Measurements from ENCODE around the gene CD9. TPM values are rescaled to one million over a fixed set of nuclear protein-coding genes. Genes with fewer than 3 reads are reported as not detected.
"Not testable (repeated sequence)": the region's sequence is repeated elsewhere in the genome, so short reads cannot be mapped to it uniquely, and the experiment has no call there.

The CD9 gene
- polyA plus RNA-seq, 4 donors = 46.2 to 296 (median 139) TPM

- FAIRE-seq; H3K4me3 ChIP-seq (ENCODE audit: low read depth in 1 of 3, low read length in 3 of 3); H3K9me3 ChIP-seq (ENCODE audit: control insufficient read depth in 2 of 2, insufficient read depth in 1 of 2, low read depth in 1 of 2, low read length in 1 of 2); H3K27me3 ChIP-seq (ENCODE audit: control insufficient read depth in 3 of 3, insufficient read depth in 3 of 3, low read length in 3 of 3); H3K36me3 ChIP-seq (ENCODE audit: control insufficient read depth in 3 of 3, insufficient read depth in 2 of 3, low read depth in 1 of 3, low read length in 3 of 3); DNase-seq; H3K27ac ChIP-seq (ENCODE audit: low read depth in 1 of 3, low read length in 2 of 3): not testable (repeated sequence)
- WGBS, 3 donors = 81 to 90% (median 83%) methylated on average over 19 of the region's 19 CpGs
- H3K4me1 ChIP-seq (ENCODE audit: control insufficient read depth in 3 of 3, insufficient read depth in 2 of 3, low read depth in 1 of 3, low read length in 2 of 3) = peaks cover 0 to 10% (median 0%) of the 10 kb centered on the region in 3 donors
These were observed 40.1 kb upstream of the CD9 start for GRCh38 chr12:6160049-6160649.

- H3K4me1 ChIP-seq (ENCODE audit: control insufficient read depth in 3 of 3, insufficient read depth in 2 of 3, low read depth in 1 of 3, low read length in 2 of 3) = peaks cover 0 to 10% (median 0%) of the 10 kb centered on the region in 3 donors
- H3K36me3 ChIP-seq (ENCODE audit: control insufficient read depth in 3 of 3, insufficient read depth in 2 of 3, low read depth in 1 of 3, low read length in 3 of 3) = no peaks in the 10 kb centered on the region
- peak in 1 of 2 donors; percentile 19 for DNase-seq
- no peaks in the 10 kb centered on the region for H3K27me3 ChIP-seq (ENCODE audit: control insufficient read depth in 3 of 3, insufficient read depth in 3 of 3, low read length in 3 of 3)
- no peak overlapping the region for H3K27ac ChIP-seq (ENCODE audit: low read depth in 1 of 3, low read length in 2 of 3)
- peaks cover 0 to under 1% of the 10 kb centered on the region in 2 donors for H3K9me3 ChIP-seq (ENCODE audit: control insufficient read depth in 2 of 2, insufficient read depth in 1 of 2, low read depth in 1 of 2, low read length in 1 of 2)
- no peak for FAIRE-seq
- H3K4me3 ChIP-seq (ENCODE audit: low read depth in 1 of 3, low read length in 3 of 3) = no peak overlapping the region
- 47 to 65% (median 57%) methylated on average over 16 of the region's 16 CpGs for WGBS, 3 donors
These were observed 38.9 kb upstream of the CD9 start for GRCh38 chr12:6161124-6161882.

- FAIRE-seq = no peak
- H3K27ac ChIP-seq (ENCODE audit: low read depth in 1 of 3, low read length in 2 of 3) = no peak overlapping the region
- peaks cover 4 to 16% (median 8%) of the 10 kb centered on the region in 3 donors for H3K4me1 ChIP-seq (ENCODE audit: control insufficient read depth in 3 of 3, insufficient read depth in 2 of 3, low read depth in 1 of 3, low read length in 2 of 3)
- no peaks in the 10 kb centered on the region for H3K36me3 ChIP-seq (ENCODE audit: control insufficient read depth in 3 of 3, insufficient read depth in 2 of 3, low read depth in 1 of 3, low read length in 3 of 3)
- DNase-seq = no peak
- peaks cover 0 to 2% of the 10 kb centered on the region in 2 donors for H3K9me3 ChIP-seq (ENCODE audit: control insufficient read depth in 2 of 2, insufficient read depth in 1 of 2, low read depth in 1 of 2, low read length in 1 of 2)
- no peaks in the 10 kb centered on the region for H3K27me3 ChIP-seq (ENCODE audit: control insufficient read depth in 3 of 3, insufficient read depth in 3 of 3, low read length in 3 of 3)
- WGBS, 3 donors = 86 to 90% (median 89%) methylated on average over 8 of the region's 8 CpGs
- no peak overlapping the region for H3K4me3 ChIP-seq (ENCODE audit: low read depth in 1 of 3, low read length in 3 of 3)
These were observed 36.7 kb upstream of the CD9 start for GRCh38 chr12:6163416-6164060.

GRCh38 chr12:6165395-6165794 is 34.8 kb upstream of the CD9 start:
- no peak for FAIRE-seq
- H3K36me3 ChIP-seq (ENCODE audit: control insufficient read depth in 3 of 3, insufficient read depth in 2 of 3, low read depth in 1 of 3, low read length in 3 of 3) = no peaks in the 10 kb centered on the region
- H3K4me1 ChIP-seq (ENCODE audit: control insufficient read depth in 3 of 3, insufficient read depth in 2 of 3, low read depth in 1 of 3, low read length in 2 of 3) = peaks cover 4 to 16% (median 8%) of the 10 kb centered on the region in 3 donors
- H3K27me3 ChIP-seq (ENCODE audit: control insufficient read depth in 3 of 3, insufficient read depth in 3 of 3, low read length in 3 of 3) = no peaks in the 10 kb centered on the region
- H3K9me3 ChIP-seq (ENCODE audit: control insufficient read depth in 2 of 2, insufficient read depth in 1 of 2, low read depth in 1 of 2, low read length in 1 of 2) = peaks cover 0 to 2% of the 10 kb centered on the region in 2 donors
- no peak overlapping the region for H3K27ac ChIP-seq (ENCODE audit: low read depth in 1 of 3, low read length in 2 of 3)
- 80 to 89% (median 88%) methylated on average over 2 of the region's 2 CpGs for WGBS, 3 donors
- DNase-seq = no peak
- H3K4me3 ChIP-seq (ENCODE audit: low read depth in 1 of 3, low read length in 3 of 3) = no peak overlapping the region

GRCh38 chr12:6166808-6167207 is 33.4 kb upstream of the CD9 start:
- no peak overlapping the region for H3K4me3 ChIP-seq (ENCODE audit: low read depth in 1 of 3, low read length in 3 of 3)
- H3K36me3 ChIP-seq (ENCODE audit: control insufficient read depth in 3 of 3, insufficient read depth in 2 of 3, low read depth in 1 of 3, low read length in 3 of 3) = no peaks in the 10 kb centered on the region
- peaks cover 4 to 16% (median 8%) of the 10 kb centered on the region in 3 donors for H3K4me1 ChIP-seq (ENCODE audit: control insufficient read depth in 3 of 3, insufficient read depth in 2 of 3, low read depth in 1 of 3, low read length in 2 of 3)
- FAIRE-seq = no peak
- no peaks in the 10 kb centered on the region for H3K27me3 ChIP-seq (ENCODE audit: control insufficient read depth in 3 of 3, insufficient read depth in 3 of 3, low read length in 3 of 3)
- WGBS, 3 donors = 88 to 93% (median 91%) methylated on average over 6 of the region's 6 CpGs
- H3K9me3 ChIP-seq (ENCODE audit: control insufficient read depth in 2 of 2, insufficient read depth in 1 of 2, low read depth in 1 of 2, low read length in 1 of 2) = peaks cover 0 to 2% of the 10 kb centered on the region in 2 donors
- peak overlapping the region; percentile 76 to 82 (median 78) for H3K27ac ChIP-seq (ENCODE audit: low read depth in 1 of 3, low read length in 2 of 3)
- DNase-seq = no peak

GRCh38 chr12:6167327-6168280 is 32.6 kb upstream of the CD9 start:
- DNase-seq (peak; percentile 80 to 84), FAIRE-seq (no peak)
- 49 to 55% (median 52%) methylated on average over 14 to 17 of the region's 17 CpGs for WGBS, 3 donors

GRCh38 chr12:6171409-6172015 is 28.7 kb upstream of the CD9 start:
- 80 to 82% (median 81%) methylated on average over 21 of the region's 21 CpGs for WGBS, 3 donors
- H3K27ac ChIP-seq (ENCODE audit: low read depth in 1 of 3, low read length in 2 of 3) = peak overlapping the region in 1 of 3 donors; percentile 57
- H3K9me3 ChIP-seq (ENCODE audit: control insufficient read depth in 2 of 2, insufficient read depth in 1 of 2, low read depth in 1 of 2, low read length in 1 of 2) = no peaks in the 10 kb centered on the region
- no peak for FAIRE-seq
- DNase-seq = no peak
- no peaks in the 10 kb centered on the region for H3K36me3 ChIP-seq (ENCODE audit: control insufficient read depth in 3 of 3, insufficient read depth in 2 of 3, low read depth in 1 of 3, low read length in 3 of 3)
- H3K4me1 ChIP-seq (ENCODE audit: control insufficient read depth in 3 of 3, insufficient read depth in 2 of 3, low read depth in 1 of 3, low read length in 2 of 3) = peaks cover 4 to 16% (median 8%) of the 10 kb centered on the region in 3 donors
- H3K27me3 ChIP-seq (ENCODE audit: control insufficient read depth in 3 of 3, insufficient read depth in 3 of 3, low read length in 3 of 3) = no peaks in the 10 kb centered on the region
- H3K4me3 ChIP-seq (ENCODE audit: low read depth in 1 of 3, low read length in 3 of 3) = no peak overlapping the region

More at GRCh38 chr12:6167327-6168280, 32.6 kb upstream of the CD9 start:
- Histone ChIP-seq H3K36me3 (ENCODE audit: control insufficient read depth in 3 of 3, insufficient read depth in 2 of 3, low read depth in 1 of 3, low read length in 3 of 3) (no peaks in the 10 kb centered on the region), H3K27ac (ENCODE audit: low read depth in 1 of 3, low read length in 2 of 3) (peak overlapping the region; percentile 76 to 82 (median 78)), H3K4me1 (ENCODE audit: control insufficient read depth in 3 of 3, insufficient read depth in 2 of 3, low read depth in 1 of 3, low read length in 2 of 3) (peaks cover 4 to 16% (median 8%) of the 10 kb centered on the region in 3 donors), H3K9me3 (ENCODE audit: control insufficient read depth in 2 of 2, insufficient read depth in 1 of 2, low read depth in 1 of 2, low read length in 1 of 2) (peaks cover 0 to 2% of the 10 kb centered on the region in 2 donors), H3K4me3 (ENCODE audit: low read depth in 1 of 3, low read length in 3 of 3) (no peak overlapping the region), H3K27me3 (ENCODE audit: control insufficient read depth in 3 of 3, insufficient read depth in 3 of 3, low read length in 3 of 3) (no peaks in the 10 kb centered on the region)

Data from small intestine (tissue), 7 donors.